ENCODE results near the gene HDAC5.

Gene HDAC5

GRCh38 chr17:44029736-44030135, 93.7 kb downstream of the HDAC5 start:
- no peak overlapping the region for H3K27ac ChIP-seq
- H3K4me3 ChIP-seq, result no peak overlapping the region
- no peaks in the 10 kb centered on the region for H3K9me3 ChIP-seq (ENCODE audit: low read depth, low read length)
- no peak for TF ChIP-seq EZH2 (IDR thresholded peaks at IDR 0.05)
- no peak for TF ChIP-seq FOXP2 (optimal IDR thresholded peaks at IDR 0.05; ENCODE audit: control extremely low read depth, extremely low read length, insufficient read depth)
- DNase-seq (ENCODE audit: low read depth, low spot score), result no peak
- peaks cover 35% of the 10 kb centered on the region for H3K36me3 ChIP-seq (ENCODE audit: insufficient read depth, low read length)
- H3K9ac ChIP-seq (ENCODE audit: insufficient read length), result no peak overlapping the region
